ENCODE results near the gene CACNA2D2.

The CACNA2D2 gene

DNA sequence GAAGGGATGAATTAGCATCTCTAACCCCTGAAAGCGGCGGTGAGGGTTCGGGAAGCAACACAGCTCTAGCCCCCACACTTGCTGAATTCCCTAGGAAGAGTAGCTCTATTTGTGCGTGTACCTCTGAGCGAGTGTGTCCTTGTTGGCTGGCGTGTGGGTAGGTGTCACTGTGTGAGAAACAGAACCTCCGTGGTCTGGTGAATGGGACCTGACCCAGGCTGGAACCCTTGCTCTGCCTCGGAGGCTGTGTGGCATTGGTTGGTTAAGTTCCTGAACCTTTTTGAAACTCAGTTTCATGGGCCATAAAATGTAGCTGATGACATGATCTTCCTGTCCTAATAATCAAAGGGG lies 143.7 kb downstream of the CACNA2D2 start:
- DNase-seq, result no peak

DNA sequence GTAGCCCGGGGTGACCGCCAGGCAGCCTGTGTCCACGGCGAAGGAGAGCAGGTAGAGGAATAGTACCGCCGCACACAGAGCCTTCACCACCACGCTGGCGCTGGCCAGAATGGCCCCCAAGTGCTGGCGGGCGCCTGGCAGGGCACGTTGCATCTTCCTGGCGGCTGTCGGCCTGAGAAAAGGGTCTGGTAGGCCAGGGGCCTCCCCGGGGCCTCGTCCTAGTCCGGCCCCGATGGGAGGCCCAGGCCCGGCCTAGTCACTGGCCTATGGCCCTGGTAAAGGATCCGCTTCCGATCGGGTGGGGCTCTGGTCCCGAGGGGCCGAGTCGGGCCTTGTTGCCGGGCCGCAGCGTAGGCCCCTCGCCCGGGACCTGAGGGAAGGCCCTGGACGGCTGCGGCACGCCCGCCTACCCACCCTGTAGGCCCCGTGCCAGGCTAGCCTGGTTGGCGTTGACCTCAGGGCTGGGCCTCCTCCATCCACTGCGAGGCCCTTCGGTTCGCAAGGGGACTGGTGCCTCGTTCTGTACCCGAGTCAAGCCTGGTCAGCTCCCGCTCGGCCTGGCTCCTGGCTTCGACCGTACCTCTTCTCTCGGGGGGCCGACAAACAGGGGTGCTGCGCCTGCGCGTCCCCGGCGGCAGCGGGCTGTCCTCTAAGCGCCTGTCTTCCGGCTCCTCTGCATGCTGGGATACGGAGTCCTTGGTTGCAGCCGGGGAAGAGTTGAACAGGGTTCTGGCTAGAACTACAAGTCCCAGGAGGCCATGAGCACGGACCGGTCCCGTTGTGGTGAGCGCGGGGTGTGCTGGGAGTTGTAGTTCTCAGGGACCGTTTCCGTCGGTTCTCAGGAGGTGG lies 144.3 kb downstream of the CACNA2D2 start, which contains the start of gene TMEM115:
Gene TMEM115, minus strand, starts transcription at position 611 of the 849 bp plus-strand sequence. Its CDS starts 458 bp downstream, at position 153.
- peak; percentile 93 to 95 for DNase-seq

DNA sequence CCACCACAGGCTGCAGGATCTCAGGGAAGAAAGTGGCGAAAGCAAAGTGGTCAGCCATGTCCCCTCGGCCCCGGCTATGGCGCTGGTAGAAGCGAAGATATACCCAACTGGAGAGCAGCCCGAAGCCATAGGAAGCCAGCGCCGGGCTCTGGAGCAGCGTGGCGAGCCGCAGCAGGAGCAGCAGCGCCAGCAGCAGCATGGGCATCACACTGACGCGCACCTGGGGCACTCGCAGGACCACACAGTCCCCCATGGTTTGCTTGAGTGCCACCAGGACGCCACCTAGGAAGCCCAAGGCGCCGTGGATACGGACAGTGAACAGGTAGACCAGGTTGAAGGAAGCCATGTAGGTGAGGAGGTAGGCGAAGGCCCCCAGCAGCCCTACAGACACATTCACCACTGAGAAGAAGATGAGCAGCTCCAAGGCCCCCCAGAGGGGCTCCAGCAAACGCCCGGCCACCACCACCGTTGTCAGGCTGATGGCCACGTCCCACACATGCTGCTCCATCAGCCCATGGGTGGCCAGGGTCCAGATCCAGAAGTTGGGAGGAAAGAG lies 145.0 kb downstream of the CACNA2D2 start:
- no peak for DNase-seq

DNA sequence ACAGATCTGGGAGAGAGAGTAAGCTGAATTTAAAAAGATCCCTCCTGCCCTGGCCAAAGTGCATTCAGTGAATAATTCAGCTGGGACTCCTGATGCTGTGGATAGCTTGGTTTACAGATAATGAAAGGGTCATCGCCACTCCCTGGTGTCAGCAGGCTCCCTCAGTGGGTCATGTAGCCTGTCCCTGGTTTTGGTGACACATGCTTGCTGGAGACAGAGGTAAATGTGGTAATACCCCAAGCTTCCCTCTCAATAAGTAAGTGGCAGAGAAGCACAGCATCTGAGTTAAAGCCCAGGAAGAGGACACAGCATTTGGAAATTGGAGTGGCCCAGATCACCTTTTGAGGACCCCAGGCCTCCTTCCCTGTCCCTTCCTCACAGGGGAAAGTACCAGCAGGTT lies 146.0 kb downstream of the CACNA2D2 start:
- no peak for DNase-seq

DNA sequence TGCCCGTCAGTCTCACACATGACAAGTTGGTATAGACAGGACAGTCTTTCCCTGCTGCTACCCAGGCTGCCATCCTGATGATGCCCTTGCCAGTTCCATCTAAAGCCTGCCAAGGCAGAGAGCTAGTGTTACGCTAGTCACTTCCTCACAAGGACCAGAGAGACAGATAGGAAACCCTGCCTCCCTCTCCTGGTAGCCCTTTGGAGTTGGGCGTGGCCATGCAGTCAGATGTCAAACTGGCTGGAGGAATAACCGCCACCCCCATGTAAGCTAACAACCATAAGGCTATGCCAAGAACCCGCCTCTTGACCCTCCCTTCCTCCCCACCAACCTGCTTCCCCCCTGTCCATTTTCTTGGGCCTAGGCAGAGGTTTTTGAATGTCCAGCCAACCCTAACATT lies 146.9 kb downstream of the CACNA2D2 start:
- no peak for DNase-seq

DNA sequence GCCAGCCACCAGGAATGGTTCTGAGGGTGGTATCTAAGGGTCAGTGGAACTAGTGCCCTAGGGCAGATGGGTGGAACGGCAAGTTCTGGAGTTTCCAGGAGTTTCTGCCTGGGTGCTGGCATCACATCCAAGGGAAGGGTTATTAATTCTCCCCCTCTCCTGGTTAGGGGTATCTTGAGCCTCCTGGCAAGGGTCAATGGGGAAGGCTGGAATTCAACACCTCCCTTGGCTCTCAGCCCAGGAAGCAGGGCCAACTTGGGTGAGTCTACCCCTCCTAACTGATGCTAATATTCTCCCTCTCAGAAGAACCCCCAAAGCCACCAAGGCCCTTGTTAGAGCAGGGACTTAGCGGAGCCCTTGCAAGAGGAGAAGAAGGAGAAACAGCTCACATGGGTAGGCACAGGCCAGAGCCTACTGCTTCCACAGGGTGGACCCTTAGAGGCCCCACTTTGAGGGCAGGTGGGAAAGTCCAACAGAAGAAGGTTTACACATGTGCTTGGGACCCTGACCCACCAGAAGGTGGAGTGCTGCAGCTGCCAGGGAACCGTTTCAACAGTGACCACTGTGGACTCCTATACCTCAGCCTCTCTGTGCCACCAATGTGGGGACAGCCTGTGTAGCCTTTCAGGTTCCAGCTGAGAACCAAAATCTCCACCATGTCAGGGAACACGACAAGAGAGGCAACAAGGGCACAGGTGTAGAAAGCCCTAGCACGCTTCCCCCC lies 147.4 kb downstream of the CACNA2D2 start:
- no peak for DNase-seq

DNA sequence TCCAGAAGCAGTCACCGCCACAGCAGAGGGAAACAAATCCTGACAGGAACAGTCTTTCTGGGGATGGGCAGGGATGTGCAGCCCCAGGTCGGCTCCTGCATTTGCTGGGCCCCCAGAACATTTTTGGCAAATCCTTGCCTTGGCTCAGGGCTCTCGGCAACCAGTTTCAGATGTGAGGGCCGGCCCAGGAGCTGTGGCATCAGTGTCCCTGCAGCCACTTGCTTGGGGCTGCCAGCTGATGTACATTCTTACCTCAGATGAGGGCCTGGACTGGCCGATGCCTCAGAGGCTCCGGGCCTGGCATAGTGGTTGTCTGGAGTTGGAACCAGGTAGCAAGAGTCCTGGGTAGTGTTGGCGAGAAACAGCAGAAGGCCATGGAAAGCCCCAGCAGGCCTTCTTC lies 148.6 kb downstream of the CACNA2D2 start:
- DNase-seq, result no peak

DNA sequence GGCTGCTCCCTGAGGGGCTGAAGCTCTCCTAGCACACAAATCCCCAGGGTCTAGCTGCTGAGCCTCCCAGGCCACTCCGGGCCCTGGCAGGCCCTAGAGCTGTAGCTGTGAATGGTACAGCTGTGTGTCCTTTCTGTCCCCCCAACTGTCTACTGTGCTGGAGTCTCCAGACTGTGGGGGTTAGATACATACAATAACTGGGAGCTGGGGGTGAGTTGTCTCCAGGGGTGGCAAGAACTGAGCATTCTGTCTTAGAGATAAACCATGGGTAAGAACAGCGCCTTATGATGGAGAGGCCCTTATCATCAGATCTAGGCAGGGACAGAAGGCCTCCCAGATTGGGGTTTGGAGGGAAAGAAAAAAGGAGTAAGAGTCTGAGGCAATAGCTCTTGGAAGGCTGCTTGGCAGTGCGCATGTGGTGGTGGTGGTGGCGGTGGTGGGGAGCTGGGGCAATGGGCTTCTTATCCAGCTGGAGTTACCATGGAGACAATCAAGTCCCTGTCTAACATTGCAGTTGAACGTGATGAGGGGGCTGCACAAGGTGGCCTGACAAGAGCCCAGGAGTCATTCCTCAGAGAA lies 149.2 kb downstream of the CACNA2D2 start:
- no peak for DNase-seq

DNA sequence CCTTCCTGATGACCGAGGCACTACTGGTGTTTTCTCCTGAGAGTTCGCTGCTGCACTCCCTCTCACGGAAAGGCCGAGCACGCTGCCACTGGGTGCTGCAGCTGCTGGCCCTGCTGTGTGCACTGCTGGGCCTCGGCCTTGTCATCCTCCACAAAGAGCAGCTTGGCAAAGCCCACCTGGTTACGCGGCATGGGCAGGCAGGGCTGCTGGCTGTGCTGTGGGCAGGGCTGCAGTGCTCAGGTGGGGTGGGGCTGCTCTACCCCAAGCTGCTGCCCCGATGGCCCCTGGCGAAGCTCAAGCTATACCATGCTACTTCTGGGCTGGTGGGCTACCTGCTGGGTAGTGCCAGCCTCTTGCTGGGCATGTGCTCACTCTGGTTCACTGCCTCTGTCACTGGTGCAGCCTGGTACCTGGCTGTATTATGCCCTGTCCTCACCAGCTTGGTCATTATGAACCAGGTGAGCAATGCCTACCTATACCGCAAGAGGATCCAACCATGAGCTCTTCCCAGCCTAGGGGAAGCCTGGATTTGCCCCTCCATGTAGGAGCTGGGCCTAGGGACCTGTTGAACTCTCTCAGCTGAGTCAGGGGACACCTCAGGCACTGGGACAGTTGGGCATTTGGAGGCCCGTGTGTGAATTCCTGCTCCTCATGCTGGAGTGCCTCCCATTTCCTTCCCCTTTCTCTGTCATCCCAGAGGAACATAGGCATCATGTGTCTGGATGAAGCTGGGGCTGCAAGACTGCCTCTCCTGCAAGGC lies 150.0 kb downstream of the CACNA2D2 start:
- no peak for DNase-seq

DNA sequence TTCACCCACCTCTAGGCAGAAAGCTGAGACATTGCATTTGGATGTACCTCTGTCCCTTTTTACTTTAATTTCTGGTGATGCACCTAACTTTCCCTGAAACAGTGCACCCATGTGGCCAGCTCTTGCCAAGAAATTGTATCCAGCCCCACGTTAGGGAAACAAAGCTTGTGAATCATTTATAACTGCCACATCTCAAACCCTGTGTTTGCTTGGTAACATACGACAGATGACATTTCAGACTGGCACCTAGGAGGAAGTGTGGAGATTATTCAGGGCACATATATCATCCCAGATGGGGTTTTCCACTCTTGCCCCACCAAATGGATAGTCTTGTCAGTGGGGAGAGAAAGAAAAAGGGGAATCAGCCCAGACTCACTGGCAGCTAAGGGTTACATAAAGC lies 150.7 kb downstream of the CACNA2D2 start:
- DNase-seq, result no peak

DNA sequence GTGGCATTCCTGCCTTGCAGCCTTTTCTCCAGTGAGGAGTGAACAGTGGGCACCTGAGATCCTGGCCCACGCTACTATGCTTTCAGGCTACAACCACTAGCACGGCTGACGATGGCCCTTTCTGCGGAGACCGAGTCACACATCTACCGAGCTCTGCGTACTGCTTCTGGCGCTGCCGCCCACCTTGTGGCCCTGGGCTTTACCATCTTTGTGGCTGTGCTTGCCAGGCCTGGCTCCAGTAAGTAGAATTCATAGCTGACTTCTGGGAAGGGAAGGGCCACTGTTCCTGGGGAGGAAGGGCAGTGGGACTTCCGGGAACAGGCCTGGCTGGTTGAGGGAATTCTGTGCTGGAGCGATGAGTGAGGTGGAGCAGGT lies 152.1 kb downstream of the CACNA2D2 start:
- no peak for DNase-seq

DNA sequence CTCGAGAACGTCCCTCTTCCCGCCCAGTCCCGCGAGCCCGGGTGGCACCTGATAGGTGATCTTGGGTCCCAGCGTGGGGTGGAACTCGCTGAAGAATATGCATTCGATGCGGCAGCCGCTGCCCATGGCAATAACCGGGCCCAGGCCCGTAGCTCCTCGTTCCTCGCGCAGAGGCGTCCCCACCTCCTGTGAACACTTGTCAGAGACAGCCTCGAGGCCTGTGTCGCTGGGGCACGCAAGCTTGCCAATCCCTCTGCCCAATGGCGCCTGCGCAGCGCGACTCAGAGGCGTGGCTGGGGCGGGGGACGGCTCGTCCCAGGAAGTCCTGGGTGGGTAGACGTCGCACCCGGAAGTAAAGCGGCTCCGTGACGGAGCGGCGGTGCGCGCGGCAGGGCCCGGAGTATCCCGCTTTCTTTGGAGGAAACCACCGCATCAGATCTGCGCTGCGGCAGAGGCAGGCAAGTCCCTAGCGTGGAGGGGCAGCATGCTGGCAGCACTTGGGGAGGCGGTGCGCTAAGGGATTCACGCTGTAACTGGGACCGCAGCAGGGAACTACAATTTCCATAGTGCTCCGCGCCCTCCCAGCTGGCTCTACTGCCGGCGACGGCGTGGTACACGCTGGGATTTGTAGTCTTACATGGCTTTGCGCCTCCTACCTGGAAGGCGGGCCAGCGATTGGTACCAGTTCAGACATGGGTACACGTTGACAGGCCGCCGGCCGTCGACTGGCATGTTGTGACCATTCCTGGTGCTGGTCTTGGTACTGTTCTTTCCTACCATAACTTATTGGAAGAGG lies 152.7 kb downstream of the CACNA2D2 start, which contains the start of the genes CYB561D2 and NPRL2:
Gene CYB561D2, plus strand, starts transcription at position 336 of the 796 bp plus-strand sequence. CDS start 572 bp downstream, outside the sequence.
Gene NPRL2, minus strand, starts transcription at position 249 of the 796 bp plus-strand sequence. Its CDS starts 123 bp downstream, at position 126.
- peak; percentile 99 for DNase-seq

DNA sequence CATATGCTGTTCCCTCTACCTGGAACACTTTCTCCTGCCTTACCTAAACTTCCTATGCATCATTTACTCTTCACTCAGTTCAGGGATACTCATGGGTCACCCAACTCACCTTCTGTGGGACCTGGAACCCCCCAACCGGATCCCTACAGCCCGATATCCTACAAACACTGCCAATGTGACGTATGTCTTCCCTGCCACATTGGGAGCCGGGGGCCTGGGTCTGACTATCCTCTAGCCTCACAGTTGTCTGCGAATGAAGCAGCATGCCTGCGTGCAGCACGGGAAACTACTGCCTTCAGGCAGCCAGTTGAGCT lies 153.3 kb downstream of the CACNA2D2 start:
- DNase-seq, result no peak

DNA sequence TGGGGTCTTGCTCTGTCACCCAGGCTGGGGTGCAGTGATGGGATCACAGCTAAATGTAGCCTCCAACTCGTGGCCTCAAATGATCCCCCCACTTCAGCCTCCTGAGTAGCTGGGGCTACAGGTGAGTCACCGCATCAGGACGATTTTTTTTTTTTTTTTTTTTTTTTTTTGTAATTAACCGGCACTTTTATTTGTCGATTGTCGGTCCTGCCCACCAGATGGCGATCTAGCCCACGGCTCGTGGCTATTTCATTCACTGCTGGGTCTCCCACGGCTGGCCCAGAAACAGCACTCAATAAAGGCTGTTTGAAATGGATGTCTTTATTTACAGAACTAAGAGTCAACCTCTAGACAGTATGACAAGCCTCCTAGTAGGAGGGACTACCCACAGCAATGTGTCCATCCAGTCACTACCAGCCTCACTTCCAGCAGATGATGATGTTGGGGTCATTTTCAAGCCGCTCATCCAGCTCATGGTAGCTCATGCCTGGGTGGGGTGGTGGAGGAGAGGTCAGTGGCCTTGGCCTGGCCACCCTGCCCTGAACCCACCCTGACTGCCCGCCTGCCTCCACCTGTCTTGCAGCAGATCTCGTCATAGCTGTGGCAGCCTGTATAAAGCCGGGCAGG lies 156.1 kb downstream of the CACNA2D2 start:
- DNase-seq, result peak; percentile 76 to 77

DNA sequence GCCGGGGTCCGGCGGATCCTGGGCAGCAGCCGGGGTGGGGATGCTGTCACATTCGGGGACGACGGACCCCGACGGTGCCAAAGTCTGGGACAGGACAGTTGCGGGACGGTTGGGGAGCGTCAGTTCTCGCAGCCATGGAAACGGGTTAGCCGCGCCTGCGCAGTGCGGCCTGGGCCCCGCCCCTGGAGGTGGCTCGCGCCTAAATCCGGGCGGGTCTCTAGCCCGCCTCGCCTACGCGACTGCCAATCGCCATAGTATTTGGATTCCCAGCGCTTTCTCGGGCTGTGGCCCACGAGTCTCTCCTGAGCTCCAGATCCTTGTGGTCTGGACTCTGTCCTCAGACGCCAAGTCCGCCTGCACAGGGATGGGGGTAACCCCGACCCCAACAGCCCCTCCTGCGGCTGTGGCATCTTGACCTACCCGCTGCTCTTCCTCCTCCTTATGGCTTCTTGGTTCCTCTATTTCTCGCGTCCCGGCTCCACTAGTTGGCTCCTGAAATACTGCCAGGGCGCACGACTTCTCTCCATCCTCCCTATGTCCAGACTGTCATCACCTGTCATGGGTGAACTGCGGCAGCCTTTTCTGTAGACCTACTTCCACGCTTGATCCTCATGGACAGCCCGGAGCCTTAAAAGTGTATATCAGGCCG lies 157.7 kb downstream of the CACNA2D2 start, which contains the start of gene ZMYND10:
Gene ZMYND10, minus strand, starts transcription at position 147 of the 649 bp plus-strand sequence. CDS start 153 bp downstream, outside the sequence.
- peak; percentile 76 to 87 for DNase-seq

DNA sequence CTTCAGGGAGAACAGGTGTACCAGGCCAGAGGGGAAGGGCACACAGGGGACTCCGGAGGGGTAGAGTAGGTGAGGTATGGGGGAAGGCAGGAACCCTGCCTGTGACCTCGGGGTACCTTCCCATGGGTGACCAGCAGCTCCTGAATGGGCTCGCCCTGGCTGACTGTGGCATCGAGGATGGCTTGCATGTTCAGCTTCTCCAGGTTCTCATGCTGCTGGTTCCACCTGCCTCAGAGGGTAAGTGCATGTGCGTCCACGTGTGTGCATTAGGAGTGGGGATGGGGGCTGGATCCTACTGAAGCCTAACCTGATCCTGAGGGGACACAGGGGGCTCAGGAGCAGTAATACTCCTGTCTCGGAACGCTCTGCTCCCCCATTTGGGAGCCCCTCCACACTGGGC lies 158.4 kb downstream of the CACNA2D2 start:
- DNase-seq, result no peak

DNA sequence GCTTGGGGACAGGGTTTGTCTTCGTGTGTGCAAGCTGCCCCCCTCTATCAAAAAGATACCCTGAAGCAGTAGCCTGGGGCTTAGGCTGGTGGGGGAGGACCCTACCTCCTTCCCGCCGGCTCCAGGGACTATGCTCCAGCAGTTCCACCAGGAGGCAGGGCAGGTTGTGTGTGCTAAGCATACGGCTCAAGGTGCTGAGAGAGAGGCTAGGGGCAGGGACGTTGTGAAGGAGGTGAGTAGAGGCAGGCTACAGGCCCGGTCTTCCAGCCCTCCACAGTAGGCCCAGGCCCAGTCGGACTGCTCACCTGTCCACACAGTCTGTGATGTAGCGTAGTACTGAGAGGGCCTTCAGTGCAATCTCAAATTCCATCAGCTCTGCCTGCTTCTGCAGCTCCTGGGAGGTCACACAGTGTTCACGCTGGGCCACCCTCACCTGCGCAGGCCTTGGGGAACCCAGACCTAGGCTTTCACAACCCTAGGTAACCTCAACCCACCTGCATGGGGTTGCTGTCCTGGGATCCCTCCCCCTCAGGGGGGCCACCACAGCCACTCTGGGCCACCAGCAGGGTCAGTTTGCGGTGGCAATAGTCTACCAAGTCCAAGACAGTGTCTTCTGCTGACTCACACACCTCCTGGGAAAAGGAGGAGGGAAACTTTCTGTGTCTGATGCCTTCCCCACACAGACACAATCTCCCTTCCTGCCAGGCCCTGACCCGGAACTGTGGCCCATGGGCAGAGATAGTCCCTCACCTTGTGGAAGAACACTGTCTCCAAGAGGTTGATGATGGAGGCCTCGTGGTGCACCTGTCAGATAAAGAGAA lies 160.4 kb downstream of the CACNA2D2 start:
- DNase-seq, result no peak

DNA sequence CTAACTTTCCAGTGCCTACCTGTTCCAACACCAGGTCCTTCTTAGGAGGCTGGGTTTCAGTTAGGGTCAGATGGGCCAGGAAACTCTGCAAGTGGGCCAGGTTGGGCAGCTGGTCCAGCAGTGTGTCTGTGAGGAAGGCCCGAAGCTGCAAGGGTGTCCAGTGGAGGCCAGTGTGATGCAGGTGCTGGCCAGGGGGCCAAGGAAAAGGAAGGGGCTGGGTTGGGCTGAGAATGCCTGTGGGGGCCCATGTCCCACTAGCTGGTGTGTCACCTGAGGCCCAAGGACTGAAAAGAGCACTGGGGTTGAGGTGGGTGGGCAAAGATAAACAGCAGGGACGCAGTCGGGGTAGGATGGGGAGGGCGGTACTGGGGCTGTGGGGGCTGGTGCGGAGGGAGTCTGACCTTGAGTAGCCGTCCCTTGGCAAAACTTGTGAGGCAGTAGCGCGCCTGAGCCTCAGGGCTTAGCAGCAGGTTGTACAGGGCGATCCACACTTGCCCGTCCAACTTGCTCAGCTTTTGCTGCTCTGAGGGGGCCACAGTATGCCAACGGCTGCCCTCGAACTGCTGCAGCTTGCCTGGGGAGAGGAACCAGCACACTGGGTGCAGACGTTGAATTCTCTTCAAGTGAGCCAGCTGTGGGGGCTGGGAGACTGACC lies 161.3 kb downstream of the CACNA2D2 start:
- no peak for DNase-seq

DNA sequence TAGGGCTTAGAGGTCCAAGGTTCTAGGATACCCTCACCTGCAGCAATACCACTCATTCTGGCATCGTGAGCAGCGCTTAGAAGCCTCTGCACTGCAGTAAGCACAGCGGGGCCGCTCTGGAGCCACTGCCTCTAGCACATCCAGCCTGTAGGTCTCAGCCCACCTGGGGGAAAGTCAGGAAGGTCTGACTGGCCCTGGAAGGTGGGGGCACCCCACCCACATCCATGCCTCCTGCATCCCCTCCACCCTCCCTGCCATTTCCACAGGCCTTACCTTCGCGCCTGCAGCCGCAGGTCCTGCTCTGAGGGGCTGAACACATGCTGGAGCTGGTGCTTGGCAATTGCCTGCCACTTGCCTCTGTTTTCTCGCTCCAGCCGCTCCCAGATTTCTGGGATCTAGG lies 161.9 kb downstream of the CACNA2D2 start:
- no peak for DNase-seq
